H1 (cell line): ENCODE data around the gene CUEDC2. TPM values are rescaled to one million over a fixed set of nuclear protein-coding genes. Genes with fewer than 3 reads are reported as not detected.

Source experiments
- BRCA1 ChIP-seq: IDR thresholded peaks from 2 replicates; pipeline ENCODE4 v1.6.1; 2012; ENCODE audit warnings: low read depth, low read length, improper control_type of control experiment
- EZH2 ChIP-seq: fragments of 200-600 bp; sonication (generic); IDR thresholded peaks from 2 replicates; pipeline ENCODE4 v1.7.1; 2012; ENCODE audit warnings: low read depth, mild to moderate bottlenecking, moderate library complexity, low read length, inconsistent platforms; ENCODE audit not compliant: severe bottlenecking
- FOSL1 ChIP-seq: IDR thresholded peaks from 2 replicates; pipeline ENCODE4 v1.6.1; 2011; ENCODE audit warnings: mild to moderate bottlenecking, low read depth, low read length, moderate library complexity; ENCODE audit not compliant: insufficient read depth
- SIN3A ChIP-seq, 2 experiments: IDR thresholded peaks in 1 of 2; conservative IDR thresholded peaks in 1 of 2; 2 replicates each; pipeline ENCODE4 v1.6.1; 2011 to 2012; ENCODE audit warnings: low read length in 2 of 2, improper control_type of control experiment in 1 of 2, low read depth in 1 of 2, mild to moderate bottlenecking in 1 of 2
- TEAD4 ChIP-seq: IDR thresholded peaks from 2 replicates; pipeline ENCODE4 v1.6.1; 2012; ENCODE audit warnings: low read depth, low read length, inconsistent platforms, mixed read lengths
- polyA plus RNA-seq, 7 experiments: library from polyadenylated mRNA; depleted of rRNA in 3 of 7; stranded (reverse) in 5 of 7; unstranded in 2 of 7; fragments of >200 nt in 5 of 7; fragments of 200-250 nt in 2 of 7; gene quantifications; 1 replicate in 5 of 7; 2 replicates in 1 of 7; 4 replicates in 1 of 7; pipeline versions ENCODE4 v1.2.1 to v1.2.3, GENCODE V29; 2011 to 2013; ENCODE audit warnings: missing spikeins in 2 of 7, mixed read lengths in 2 of 7
- total RNA-seq: library from RNA; stranded (reverse); fragmentation: NEBNext Ultra II Directional; extraction: Animal tissue kit (Norgen Biotek cat#: 25700); gene quantifications from 2 replicates; pipeline ENCODE4 v1.2.1, GENCODE V29; 2021
- TF ChIP-seq, protein P1 (sequence below): fragments of 300-600 bp; sonication (generic); IDR thresholded peaks from 2 replicates; pipeline ENCODE4 v1.7.1; 2012; ENCODE audit warnings: low read length, moderate library complexity, mild to moderate bottlenecking, inconsistent platforms; ENCODE audit not compliant: insufficient replicate concordance
- TF ChIP-seq, protein P2 (sequence below): IDR thresholded peaks from 2 replicates; pipeline ENCODE4 v1.6.1; 2012; ENCODE audit warnings: inconsistent platforms

Gene CUEDC2
- total and polyA plus RNA-seq, 2 of the 8 experiments (the other 6 are each of a cell fraction or from before 2014, with no cell fraction given): 41.7 to 55.2 TPM

DNA sequence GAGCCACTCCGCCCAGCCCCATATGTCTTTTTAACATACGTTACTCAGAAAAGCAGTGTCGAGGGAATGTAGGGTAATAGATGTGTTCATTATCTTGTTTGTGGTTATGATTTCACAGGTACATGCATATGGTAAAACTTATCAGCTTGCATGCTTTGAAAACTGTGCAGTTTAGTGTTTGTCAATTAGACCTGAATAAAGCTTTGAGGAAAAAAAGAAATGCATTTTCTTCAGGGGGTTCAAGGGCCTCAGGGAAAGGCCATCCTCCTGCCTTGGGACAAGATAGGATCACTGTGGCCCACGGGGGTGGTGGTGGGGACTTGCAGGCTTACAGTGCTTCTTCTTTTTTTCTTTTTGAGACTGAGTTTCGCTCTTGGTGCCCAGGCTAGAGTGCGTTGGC is 34.9 kb upstream of the CUEDC2 start (continued):
- TF ChIP-seq, protein P1, sequence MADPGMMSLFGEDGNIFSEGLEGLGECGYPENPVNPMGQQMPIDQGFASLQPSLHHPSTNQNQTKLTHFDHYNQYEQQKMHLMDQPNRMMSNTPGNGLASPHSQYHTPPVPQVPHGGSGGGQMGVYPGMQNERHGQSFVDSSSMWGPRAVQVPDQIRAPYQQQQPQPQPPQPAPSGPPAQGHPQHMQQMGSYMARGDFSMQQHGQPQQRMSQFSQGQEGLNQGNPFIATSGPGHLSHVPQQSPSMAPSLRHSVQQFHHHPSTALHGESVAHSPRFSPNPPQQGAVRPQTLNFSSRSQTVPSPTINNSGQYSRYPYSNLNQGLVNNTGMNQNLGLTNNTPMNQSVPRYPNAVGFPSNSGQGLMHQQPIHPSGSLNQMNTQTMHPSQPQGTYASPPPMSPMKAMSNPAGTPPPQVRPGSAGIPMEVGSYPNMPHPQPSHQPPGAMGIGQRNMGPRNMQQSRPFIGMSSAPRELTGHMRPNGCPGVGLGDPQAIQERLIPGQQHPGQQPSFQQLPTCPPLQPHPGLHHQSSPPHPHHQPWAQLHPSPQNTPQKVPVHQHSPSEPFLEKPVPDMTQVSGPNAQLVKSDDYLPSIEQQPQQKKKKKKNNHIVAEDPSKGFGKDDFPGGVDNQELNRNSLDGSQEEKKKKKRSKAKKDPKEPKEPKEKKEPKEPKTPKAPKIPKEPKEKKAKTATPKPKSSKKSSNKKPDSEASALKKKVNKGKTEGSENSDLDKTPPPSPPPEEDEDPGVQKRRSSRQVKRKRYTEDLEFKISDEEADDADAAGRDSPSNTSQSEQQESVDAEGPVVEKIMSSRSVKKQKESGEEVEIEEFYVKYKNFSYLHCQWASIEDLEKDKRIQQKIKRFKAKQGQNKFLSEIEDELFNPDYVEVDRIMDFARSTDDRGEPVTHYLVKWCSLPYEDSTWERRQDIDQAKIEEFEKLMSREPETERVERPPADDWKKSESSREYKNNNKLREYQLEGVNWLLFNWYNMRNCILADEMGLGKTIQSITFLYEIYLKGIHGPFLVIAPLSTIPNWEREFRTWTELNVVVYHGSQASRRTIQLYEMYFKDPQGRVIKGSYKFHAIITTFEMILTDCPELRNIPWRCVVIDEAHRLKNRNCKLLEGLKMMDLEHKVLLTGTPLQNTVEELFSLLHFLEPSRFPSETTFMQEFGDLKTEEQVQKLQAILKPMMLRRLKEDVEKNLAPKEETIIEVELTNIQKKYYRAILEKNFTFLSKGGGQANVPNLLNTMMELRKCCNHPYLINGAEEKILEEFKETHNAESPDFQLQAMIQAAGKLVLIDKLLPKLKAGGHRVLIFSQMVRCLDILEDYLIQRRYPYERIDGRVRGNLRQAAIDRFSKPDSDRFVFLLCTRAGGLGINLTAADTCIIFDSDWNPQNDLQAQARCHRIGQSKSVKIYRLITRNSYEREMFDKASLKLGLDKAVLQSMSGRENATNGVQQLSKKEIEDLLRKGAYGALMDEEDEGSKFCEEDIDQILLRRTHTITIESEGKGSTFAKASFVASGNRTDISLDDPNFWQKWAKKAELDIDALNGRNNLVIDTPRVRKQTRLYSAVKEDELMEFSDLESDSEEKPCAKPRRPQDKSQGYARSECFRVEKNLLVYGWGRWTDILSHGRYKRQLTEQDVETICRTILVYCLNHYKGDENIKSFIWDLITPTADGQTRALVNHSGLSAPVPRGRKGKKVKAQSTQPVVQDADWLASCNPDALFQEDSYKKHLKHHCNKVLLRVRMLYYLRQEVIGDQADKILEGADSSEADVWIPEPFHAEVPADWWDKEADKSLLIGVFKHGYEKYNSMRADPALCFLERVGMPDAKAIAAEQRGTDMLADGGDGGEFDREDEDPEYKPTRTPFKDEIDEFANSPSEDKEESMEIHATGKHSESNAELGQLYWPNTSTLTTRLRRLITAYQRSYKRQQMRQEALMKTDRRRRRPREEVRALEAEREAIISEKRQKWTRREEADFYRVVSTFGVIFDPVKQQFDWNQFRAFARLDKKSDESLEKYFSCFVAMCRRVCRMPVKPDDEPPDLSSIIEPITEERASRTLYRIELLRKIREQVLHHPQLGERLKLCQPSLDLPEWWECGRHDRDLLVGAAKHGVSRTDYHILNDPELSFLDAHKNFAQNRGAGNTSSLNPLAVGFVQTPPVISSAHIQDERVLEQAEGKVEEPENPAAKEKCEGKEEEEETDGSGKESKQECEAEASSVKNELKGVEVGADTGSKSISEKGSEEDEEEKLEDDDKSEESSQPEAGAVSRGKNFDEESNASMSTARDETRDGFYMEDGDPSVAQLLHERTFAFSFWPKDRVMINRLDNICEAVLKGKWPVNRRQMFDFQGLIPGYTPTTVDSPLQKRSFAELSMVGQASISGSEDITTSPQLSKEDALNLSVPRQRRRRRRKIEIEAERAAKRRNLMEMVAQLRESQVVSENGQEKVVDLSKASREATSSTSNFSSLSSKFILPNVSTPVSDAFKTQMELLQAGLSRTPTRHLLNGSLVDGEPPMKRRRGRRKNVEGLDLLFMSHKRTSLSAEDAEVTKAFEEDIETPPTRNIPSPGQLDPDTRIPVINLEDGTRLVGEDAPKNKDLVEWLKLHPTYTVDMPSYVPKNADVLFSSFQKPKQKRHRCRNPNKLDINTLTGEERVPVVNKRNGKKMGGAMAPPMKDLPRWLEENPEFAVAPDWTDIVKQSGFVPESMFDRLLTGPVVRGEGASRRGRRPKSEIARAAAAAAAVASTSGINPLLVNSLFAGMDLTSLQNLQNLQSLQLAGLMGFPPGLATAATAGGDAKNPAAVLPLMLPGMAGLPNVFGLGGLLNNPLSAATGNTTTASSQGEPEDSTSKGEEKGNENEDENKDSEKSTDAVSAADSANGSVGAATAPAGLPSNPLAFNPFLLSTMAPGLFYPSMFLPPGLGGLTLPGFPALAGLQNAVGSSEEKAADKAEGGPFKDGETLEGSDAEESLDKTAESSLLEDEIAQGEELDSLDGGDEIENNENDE: no peak
- TF ChIP-seq EZH2: no peak
- TF ChIP-seq SIN3A (conservative IDR thresholded peaks at IDR 0.05 in 1 of 2, IDR thresholded peaks at IDR 0.05 in 1 of 2; ENCODE audit: low read depth in 1 of 2, low read length in 2 of 2): no peak
- TF ChIP-seq TEAD4: no peak
- TF ChIP-seq FOSL1: no peak
- TF ChIP-seq BRCA1: no peak
- TF ChIP-seq, protein P2, sequence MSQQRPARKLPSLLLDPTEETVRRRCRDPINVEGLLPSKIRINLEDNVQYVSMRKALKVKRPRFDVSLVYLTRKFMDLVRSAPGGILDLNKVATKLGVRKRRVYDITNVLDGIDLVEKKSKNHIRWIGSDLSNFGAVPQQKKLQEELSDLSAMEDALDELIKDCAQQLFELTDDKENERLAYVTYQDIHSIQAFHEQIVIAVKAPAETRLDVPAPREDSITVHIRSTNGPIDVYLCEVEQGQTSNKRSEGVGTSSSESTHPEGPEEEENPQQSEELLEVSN: no peak
